ENCODE measurements around the gene TXLNB.

Gene TXLNB

GRCh38 chr6:139325686-139326085 is 33.9 kb upstream of the TXLNB start:
- in situ Hi-C loops (cut with HindIII; ENCODE audit: low sequenced_read_pairs) = no loop called here
- DNase-seq (ENCODE audit: low read depth, low spot score) = no peak
- H3K4me3 ChIP-seq (ENCODE audit: low read depth, low read length) = no peak overlapping the region
- TF ChIP-seq, protein P1, sequence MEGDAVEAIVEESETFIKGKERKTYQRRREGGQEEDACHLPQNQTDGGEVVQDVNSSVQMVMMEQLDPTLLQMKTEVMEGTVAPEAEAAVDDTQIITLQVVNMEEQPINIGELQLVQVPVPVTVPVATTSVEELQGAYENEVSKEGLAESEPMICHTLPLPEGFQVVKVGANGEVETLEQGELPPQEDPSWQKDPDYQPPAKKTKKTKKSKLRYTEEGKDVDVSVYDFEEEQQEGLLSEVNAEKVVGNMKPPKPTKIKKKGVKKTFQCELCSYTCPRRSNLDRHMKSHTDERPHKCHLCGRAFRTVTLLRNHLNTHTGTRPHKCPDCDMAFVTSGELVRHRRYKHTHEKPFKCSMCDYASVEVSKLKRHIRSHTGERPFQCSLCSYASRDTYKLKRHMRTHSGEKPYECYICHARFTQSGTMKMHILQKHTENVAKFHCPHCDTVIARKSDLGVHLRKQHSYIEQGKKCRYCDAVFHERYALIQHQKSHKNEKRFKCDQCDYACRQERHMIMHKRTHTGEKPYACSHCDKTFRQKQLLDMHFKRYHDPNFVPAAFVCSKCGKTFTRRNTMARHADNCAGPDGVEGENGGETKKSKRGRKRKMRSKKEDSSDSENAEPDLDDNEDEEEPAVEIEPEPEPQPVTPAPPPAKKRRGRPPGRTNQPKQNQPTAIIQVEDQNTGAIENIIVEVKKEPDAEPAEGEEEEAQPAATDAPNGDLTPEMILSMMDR (IDR thresholded peaks at IDR 0.05; ENCODE audit: low read depth, low read length) = no peak

DNA sequence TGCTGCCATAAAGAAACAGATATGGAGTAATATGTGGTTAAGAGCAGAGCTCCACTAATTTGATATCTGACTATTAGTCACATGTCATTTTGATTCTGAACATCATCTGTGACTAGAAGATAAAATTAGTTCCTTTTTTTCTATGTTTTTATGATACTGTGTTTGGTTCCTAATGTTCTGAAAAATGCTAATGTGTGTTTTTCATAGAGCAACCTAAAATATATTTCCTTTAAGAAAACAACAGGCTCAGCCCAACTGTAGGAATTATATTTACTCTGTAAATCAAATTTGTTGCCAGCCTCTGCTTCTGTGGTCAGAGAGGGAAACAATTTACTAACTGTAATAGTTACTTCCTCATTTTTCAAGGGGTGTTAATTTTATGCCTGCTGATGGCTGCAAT is 33.3 kb upstream of the TXLNB start:
- no peak overlapping the region for H3K4me3 ChIP-seq (ENCODE audit: low read depth, low read length)
- no peak for DNase-seq (ENCODE audit: low read depth, low spot score)
- TF ChIP-seq, protein P1 (IDR thresholded peaks at IDR 0.05; ENCODE audit: low read depth, low read length) = no peak
- in situ Hi-C loops (cut with HindIII; ENCODE audit: low sequenced_read_pairs) = no loop called here

DNA sequence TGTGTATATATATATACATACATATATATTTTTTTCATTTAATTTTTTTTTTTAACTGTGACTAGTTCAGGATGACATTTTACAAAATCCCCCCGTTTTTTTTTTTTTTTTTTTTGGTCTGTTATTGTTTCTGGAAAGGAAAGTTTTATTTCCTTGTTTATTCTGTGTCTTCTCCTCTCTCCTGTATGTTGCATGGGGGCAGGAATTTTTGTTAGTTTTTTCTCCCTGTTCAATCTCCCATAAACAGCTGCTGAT is 32.4 kb upstream of the TXLNB start:
- in situ Hi-C loops (cut with HindIII; ENCODE audit: low sequenced_read_pairs) = no loop called here
- TF ChIP-seq, protein P1 (IDR thresholded peaks at IDR 0.05; ENCODE audit: low read depth, low read length) = no peak
- no peak overlapping the region for H3K4me3 ChIP-seq (ENCODE audit: low read depth, low read length)
- DNase-seq (ENCODE audit: low read depth, low spot score) = no peak

- in situ Hi-C loops (cut with HindIII; ENCODE audit: low sequenced_read_pairs) = no loop called here
- peak; percentile 71 for DNase-seq (ENCODE audit: low read depth, low spot score)
- H3K4me3 ChIP-seq (ENCODE audit: low read depth, low read length) = peak overlapping the region; percentile 2
- TF ChIP-seq, protein P1 (IDR thresholded peaks at IDR 0.05; ENCODE audit: low read depth, low read length) = no peak
These were observed 31.9 kb upstream of the TXLNB start for GRCh38 chr6:139323511-139324300.

- TF ChIP-seq, protein P1 (IDR thresholded peaks at IDR 0.05; ENCODE audit: low read depth, low read length) = no peak
- DNase-seq (ENCODE audit: low read depth, low spot score) = no peak
- in situ Hi-C loops (cut with HindIII; ENCODE audit: low sequenced_read_pairs) = no loop called here
- H3K4me3 ChIP-seq (ENCODE audit: low read depth, low read length) = no peak overlapping the region
These were observed 28.3 kb upstream of the TXLNB start for GRCh38 chr6:139320081-139320480.

DNA sequence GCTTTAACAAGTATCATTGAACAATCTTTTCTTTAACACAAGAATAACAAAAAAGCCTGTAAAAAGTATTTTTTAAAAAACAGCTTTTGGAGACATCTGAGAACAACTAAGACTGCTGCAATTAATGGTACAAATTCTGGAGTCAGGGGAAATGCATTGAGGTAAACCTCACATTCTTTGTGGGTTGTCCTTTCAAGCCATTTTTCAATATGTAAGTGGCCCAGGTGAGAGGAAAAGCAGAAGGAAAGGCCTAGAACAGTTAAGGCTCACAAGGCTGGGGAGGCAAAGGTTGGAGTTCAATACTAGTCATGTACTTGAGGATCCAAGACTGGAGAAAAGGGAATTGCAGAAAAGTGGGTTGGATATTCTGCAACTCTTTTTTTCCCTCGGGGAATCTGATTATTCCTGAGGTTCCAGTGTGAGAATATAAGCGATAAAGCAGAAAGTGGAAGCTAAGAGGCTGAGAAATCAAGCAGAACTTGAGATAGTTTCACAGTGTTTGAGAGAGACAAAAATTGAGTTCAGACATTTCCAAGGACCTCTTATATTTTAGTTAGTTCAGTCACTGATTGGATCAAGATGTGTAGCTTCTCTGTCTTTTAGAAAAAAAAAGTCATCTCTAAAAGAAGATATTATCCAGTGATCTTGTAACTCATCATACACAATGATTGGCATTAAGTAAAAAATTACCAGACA is 25.0 kb upstream of the TXLNB start:
- no peak overlapping the region for H3K4me3 ChIP-seq (ENCODE audit: low read depth, low read length)
- TF ChIP-seq, protein P1 (IDR thresholded peaks at IDR 0.05; ENCODE audit: low read depth, low read length) = no peak
- in situ Hi-C loops (cut with HindIII; ENCODE audit: low sequenced_read_pairs) = no loop called here
- peak; percentile 15 for DNase-seq (ENCODE audit: low read depth, low spot score)

All from astrocyte of the spinal cord (primary cell).